K562 (cell line): ENCODE results near the gene TMSB4X. TPM values are rescaled to one million over a fixed set of nuclear protein-coding genes. Genes with fewer than 3 reads are reported as not detected.

ENCODE experiments used
- ATAC-seq: fragments of 200-7000 bp; cut with Tn5 transposase; 3 replicates; pipeline ENCODE4 v1.9.1; 2020; ENCODE audit warnings: moderate library complexity
- BruUV-seq: library from RNA; stranded (reverse); fragments of 400-500 nt; replicated peaks from 2 replicates; lab custom pipeline; 2021; lab: Mats Ljungman, UMichigan
- CTCF ChIA-PET: fragments of 300-600 bp; formaldehyde crosslinking; extraction: SDS; loops from one replicate; lab custom pipeline; 2021; ENCODE audit warnings: low intra/inter-chr PET ratio; lab: Yijun Ruan, JAX
- POLR2A ChIA-PET: fragments of 300-600, 350-650 bp; sonication (Branson Sonifier 250); formaldehyde crosslinking; extraction: SDS; loops from one replicate; lab custom pipeline; 2021; ENCODE audit warnings: antibody characterized with exemption, inconsistent platforms; lab: Yijun Ruan, JAX
- DNase-seq, 4 experiments: peaks; one replicate each; pipeline versions ENCODE4 v3.0.0 to v3.0.0-alpha.2; 2011 to 2018; ENCODE audit warnings: low spot score in 3 of 4, mixed read lengths in 3 of 4; ENCODE audit errors: extremely low read depth in 1 of 4
- FAIRE-seq: peaks from 2 replicates; lab custom pipeline; 2011; peaks lifted over from hg19 to GRCh38; lab: Jason Lieb, UNC
- H2AFZ ChIP-seq: 2 replicates; pipeline ENCODE4 v1.6.0; 2011; ENCODE audit warnings: low read depth, low read length, control low read depth, inconsistent platforms
- H3K27ac ChIP-seq: fragments of 200-600 bp; 3 replicates; pipeline ENCODE4 v1.8.0; 2011; ENCODE audit warnings: low read depth, mild to moderate bottlenecking, control low read depth, inconsistent platforms, low read length, moderate library complexity, mixed read lengths; ENCODE audit errors: extremely low read depth
- H3K27me3 ChIP-seq, 2 experiments: fragments of 300-600 bp in 1 of 2; 2 replicates in 1 of 2; 3 replicates in 1 of 2; pipeline versions ENCODE4 v1.6.0 to v1.8.0; 2011; ENCODE audit warnings: inconsistent platforms in 2 of 2, low read length in 2 of 2, mild to moderate bottlenecking in 1 of 2, mixed read lengths in 1 of 2, moderate library complexity in 1 of 2; ENCODE audit not compliant: control insufficient read depth in 2 of 2, insufficient read depth in 2 of 2
- H3K36me3 ChIP-seq: fragments of 300-600 bp; 3 replicates; pipeline ENCODE4 v1.8.0; 2011; ENCODE audit warnings: mild to moderate bottlenecking, low read length, inconsistent platforms; ENCODE audit not compliant: control insufficient read depth, insufficient read depth
- H3K4me1 ChIP-seq, 2 experiments: fragments of 200-600 bp in 1 of 2; replicated peaks in 1 of 2; 2 replicates in 1 of 2; 3 replicates in 1 of 2; pipeline versions ENCODE4 v1.5.1 to v1.8.0; 2011; ENCODE audit warnings: inconsistent platforms in 2 of 2, low read length in 2 of 2, mild to moderate bottlenecking in 1 of 2, mixed read lengths in 1 of 2, moderate library complexity in 1 of 2; ENCODE audit not compliant: control insufficient read depth in 2 of 2, insufficient read depth in 2 of 2
- H3K4me2 ChIP-seq: 2 replicates; pipeline ENCODE4 v1.6.1; 2011; ENCODE audit warnings: low read length, control low read depth, inconsistent platforms, mixed read lengths; ENCODE audit not compliant: insufficient read depth
- H3K4me3 ChIP-seq: fragments of 200-600 bp; sonication (generic), shearing (Covaris generic); 2 replicates; pipeline ENCODE4 v1.5.1; 2016; ENCODE audit warnings: control low read depth, inconsistent platforms
- H3K79me2 ChIP-seq: fragments of 200-600 bp; 3 replicates; pipeline ENCODE4 v1.8.0; 2011; ENCODE audit warnings: low read length, inconsistent platforms; ENCODE audit not compliant: control insufficient read depth, insufficient read depth
- H3K9ac ChIP-seq, 2 experiments: 2 replicates each; pipeline versions ENCODE4 v1.6.0 to v1.6.1; 2011; ENCODE audit warnings: low read depth in 2 of 2, low read length in 2 of 2, control low read depth in 1 of 2, inconsistent platforms in 1 of 2, mild to moderate bottlenecking in 1 of 2, mixed read lengths in 1 of 2; ENCODE audit not compliant: insufficient read depth in 1 of 2
- H3K9me1 ChIP-seq: one replicate; pipeline ENCODE4 v1.6.0; 2011; ENCODE audit warnings: inconsistent platforms, mild to moderate bottlenecking, low read length, moderate library complexity; ENCODE audit not compliant: control insufficient read depth, insufficient read depth
- H3K9me3 ChIP-seq: replicated peaks from 2 replicates; pipeline ENCODE4 v1.5.1; 2011; ENCODE audit warnings: low read depth, low read length, inconsistent platforms; ENCODE audit not compliant: control insufficient read depth, insufficient read depth
- H4K20me1 ChIP-seq: replicated peaks from 2 replicates; pipeline ENCODE4 v1.6.1; 2011; ENCODE audit warnings: low read length, inconsistent platforms, mixed read lengths; ENCODE audit not compliant: control insufficient read depth, insufficient read depth
- ATF2 ChIP-seq: sonication (generic); formaldehyde crosslinking; IDR thresholded peaks from 2 replicates; pipeline ENCODE4 v1.8.1; 2022; ENCODE audit warnings: missing genetic modification reagents
- FOSL1 ChIP-seq: fragments of 200-800 bp; sonication (Bioruptor generic); conservative IDR thresholded peaks from 2 replicates; pipeline ENCODE4 v1.6.1; 2016; ENCODE audit warnings: missing genetic modification characterization, missing compliant biosample characterization
- GMEB1 ChIP-seq: fragments of 250-450 bp; sonication (Bioruptor Pico); IDR thresholded peaks from 2 replicates; pipeline ENCODE4 v1.4.0; 2020; ENCODE audit warnings: mild to moderate bottlenecking
- GTF2F1 ChIP-seq: IDR thresholded peaks from 2 replicates; pipeline ENCODE4 v1.6.1; 2011; ENCODE audit warnings: low read depth, low read length, improper control_type of control experiment
- HMG20A ChIP-seq: fragments of 450-650 bp; formaldehyde crosslinking; conservative IDR thresholded peaks from 2 replicates; pipeline ENCODE4 v1.4.0; 2020; ENCODE audit warnings: mild to moderate bottlenecking, mixed read lengths
- NFRKB ChIP-seq: fragments of 450-650 bp; IDR thresholded peaks from 2 replicates; pipeline ENCODE4 v1.6.1; 2016; ENCODE audit warnings: low read depth
- SREBF1 ChIP-seq: fragments of 150-350 bp; IDR thresholded peaks from 2 replicates; pipeline ENCODE4 v1.6.1; 2014; ENCODE audit warnings: antibody characterized with exemption, low read depth, low read length, borderline replicate concordance
- SRSF3 ChIP-seq: fragments of 200-400 bp; formaldehyde crosslinking; IDR thresholded peaks from 2 replicates; pipeline ENCODE4 v1.6.1; 2016; ENCODE audit warnings: mild to moderate bottlenecking, low read length, moderate library complexity; ENCODE audit not compliant: insufficient read depth
- ZSCAN29 ChIP-seq: fragments of 450-650 bp; IDR thresholded peaks from 2 replicates; pipeline ENCODE4 v1.6.1; 2017
- WGBS: fragments of 100-300 bp; shearing (Covaris generic); methylation state at CpG from one replicate; pipeline ENCODE4 v1.1.6; 2016; ENCODE audit warnings: low coverage, mixed read lengths; ENCODE audit not compliant: insufficient coverage; ENCODE audit errors: missing lambda C conversion rate; 5-methylcytosine and 5-hydroxymethylcytosine counted together
- in situ Hi-C: fragments of 300-500 bp; cut with MboI; formaldehyde crosslinking; loops from 4 replicates; pipeline ENCODE4 v1.15.0; 2018; ENCODE audit warnings: inconsistent platforms, mixed read lengths
- intact Hi-C: fragments of 100-400 bp; cut with micrococcal nuclease; formaldehyde crosslinking; loops from 2 replicates; pipeline ENCODE4 v1.14.2; 2022
- polyA plus RNA-seq, 8 experiments: library from polyadenylated mRNA; depleted of rRNA in 4 of 8; stranded (reverse) in 5 of 8; unstranded in 3 of 8; fragments of >200 nt; fragmentation: Nextera tagmentation in 2 of 8; fragmentation: Illumina TruSeq in 1 of 8; extraction: Ambion mirVana in 2 of 8; extraction: Trizol in 1 of 8; gene quantifications; 2 replicates each; pipeline versions ENCODE4 v1.2.1 to v1.2.3, GENCODE V29; 2011 to 2014; ENCODE audit warnings: inconsistent platforms in 1 of 8, missing spikeins in 1 of 8
- total RNA-seq, 7 experiments: library from RNA; depleted of rRNA in 6 of 7; stranded (reverse); fragments of >200 nt in 6 of 7; fragmentation: Illumina TruSeq in 2 of 7; extraction: Trizol in 2 of 7; gene quantifications; 2 replicates each; pipeline versions ENCODE4 v1.2.1 to v1.2.3, GENCODE V29; 2011 to 2021; ENCODE audit warnings: low replicate concordance in 1 of 7
- TF ChIP-seq, protein P1 (sequence below), 2 experiments: fragments of 450-650 bp in 1 of 2; sonication (generic) in 1 of 2; formaldehyde crosslinking; conservative IDR thresholded peaks; 2 replicates each; pipeline versions ENCODE4 v1.4.0 to v1.8.1; 2020 to 2022; ENCODE audit warnings: mild to moderate bottlenecking in 1 of 2, missing genetic modification reagents in 1 of 2
- TF ChIP-seq, protein P2 (sequence below): fragments of 250-450 bp; sonication (Bioruptor Pico); IDR thresholded peaks from 2 replicates; pipeline ENCODE4 v1.5.0; 2021; ENCODE audit warnings: mild to moderate bottlenecking, moderate library complexity
- TF ChIP-seq, protein P3 (sequence below): fragments of 200-800 bp; sonication (Bioruptor generic); IDR thresholded peaks from 2 replicates; pipeline ENCODE4 v1.6.1; 2017; ENCODE audit warnings: missing genetic modification characterization, missing compliant biosample characterization
- TF ChIP-seq, protein P4 (sequence below): fragments of 450-650 bp; IDR thresholded peaks from 2 replicates; pipeline ENCODE4 v1.6.1; 2016; ENCODE audit warnings: low read depth, mild to moderate bottlenecking, moderate library complexity

The TMSB4X gene
- total and polyA plus RNA-seq, 9 of the 15 experiments (the other 6 are each of a cell fraction or from before 2014, with no cell fraction given): 1,035 to 2,035 (median 1,529) TPM

DNA sequence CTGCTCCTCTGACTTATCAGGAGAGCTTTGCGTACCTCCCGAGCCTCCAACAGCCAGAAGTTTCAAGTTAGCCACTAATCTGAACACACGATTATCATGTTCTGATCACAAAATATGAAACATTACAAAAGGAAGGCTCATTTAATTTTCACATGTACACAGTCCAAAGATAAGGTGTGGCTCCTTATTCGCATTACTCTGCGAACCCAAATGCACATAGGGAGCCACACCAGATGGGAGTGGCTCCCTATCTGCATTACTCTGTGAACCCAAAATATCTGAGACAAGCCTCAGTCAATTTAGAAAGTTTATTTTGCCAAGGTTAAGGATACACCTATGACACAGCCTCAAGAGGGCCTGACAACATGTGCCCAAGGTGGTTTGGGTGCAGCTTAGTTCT lies 40.1 kb upstream of the TMSB4X start:
- 51% methylated on average over 4 of the region's 5 CpGs for WGBS
- no peak for FAIRE-seq
- BruUV-seq: no TSS peak
- TF ChIP-seq FOSL1 (no peak), SREBF1 (no peak), GTF2F1 (no peak), GMEB1 (CRISPR knock-in tag) (no peak), SRSF3 (no peak), NFRKB (no peak), ATF2 (CRISPR knock-in tag) (no peak), ZSCAN29 (no peak), HMG20A (CRISPR knock-in tag) (no peak)
- TF ChIP-seq, protein P1, sequence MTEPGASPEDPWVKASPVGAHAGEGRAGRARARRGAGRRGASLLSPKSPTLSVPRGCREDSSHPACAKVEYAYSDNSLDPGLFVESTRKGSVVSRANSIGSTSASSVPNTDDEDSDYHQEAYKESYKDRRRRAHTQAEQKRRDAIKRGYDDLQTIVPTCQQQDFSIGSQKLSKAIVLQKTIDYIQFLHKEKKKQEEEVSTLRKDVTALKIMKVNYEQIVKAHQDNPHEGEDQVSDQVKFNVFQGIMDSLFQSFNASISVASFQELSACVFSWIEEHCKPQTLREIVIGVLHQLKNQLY (CRISPR knock-in tag; conservative IDR thresholded peaks at IDR 0.05): no peak
- TF ChIP-seq, protein P2, sequence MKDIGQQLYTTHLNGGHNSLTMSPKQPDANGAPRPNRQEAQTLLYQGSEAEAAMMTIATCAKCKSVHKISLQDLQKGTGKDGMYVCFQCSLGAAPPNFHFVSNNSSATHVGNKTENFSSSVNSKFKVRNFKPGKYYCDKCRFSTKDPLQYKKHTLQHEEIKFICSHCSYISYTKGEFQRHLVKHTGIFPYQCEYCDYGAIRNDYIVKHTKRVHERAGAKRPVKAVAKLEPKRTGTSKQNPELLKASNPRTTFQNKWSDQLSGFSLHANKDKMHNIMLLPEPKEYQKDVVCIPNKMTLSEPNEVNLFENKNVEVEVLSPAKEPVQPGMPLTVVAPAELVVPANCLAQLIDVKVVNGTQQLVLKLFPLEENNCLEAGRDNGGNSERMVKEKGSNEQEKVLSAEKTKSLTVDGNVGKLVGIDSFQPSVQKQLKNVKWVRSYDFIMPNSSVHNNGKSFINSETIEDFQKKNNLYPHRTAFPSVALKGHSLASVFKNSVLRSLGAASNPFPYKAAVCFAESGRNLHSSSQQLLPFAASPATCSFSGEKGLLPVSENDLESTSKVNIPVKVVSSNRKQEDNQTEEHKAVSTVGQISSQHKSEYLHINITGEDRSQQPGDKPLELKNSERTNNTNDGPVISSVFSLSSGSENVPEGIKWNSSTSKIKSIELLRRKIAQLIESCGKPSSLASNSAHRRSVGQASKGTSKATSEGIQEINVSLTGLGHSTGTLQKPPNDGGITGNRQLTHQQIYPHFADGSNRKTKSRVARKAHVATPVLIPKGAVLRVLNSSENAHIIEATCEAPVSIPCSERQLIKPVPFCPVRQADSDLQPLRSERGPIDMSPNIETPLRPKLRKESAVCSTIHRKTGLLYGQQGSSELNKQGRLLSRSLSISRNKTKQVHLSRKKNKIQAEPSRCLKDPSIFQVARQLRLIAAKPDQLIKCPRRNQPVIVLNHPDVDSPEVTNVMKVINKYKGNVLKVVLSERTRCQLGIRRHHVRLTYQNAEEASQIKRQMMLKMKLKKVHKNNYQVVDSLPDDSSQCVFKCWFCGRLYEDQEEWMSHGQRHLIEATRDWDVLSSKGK (CRISPR knock-in tag): no peak
- TF ChIP-seq, protein P3, sequence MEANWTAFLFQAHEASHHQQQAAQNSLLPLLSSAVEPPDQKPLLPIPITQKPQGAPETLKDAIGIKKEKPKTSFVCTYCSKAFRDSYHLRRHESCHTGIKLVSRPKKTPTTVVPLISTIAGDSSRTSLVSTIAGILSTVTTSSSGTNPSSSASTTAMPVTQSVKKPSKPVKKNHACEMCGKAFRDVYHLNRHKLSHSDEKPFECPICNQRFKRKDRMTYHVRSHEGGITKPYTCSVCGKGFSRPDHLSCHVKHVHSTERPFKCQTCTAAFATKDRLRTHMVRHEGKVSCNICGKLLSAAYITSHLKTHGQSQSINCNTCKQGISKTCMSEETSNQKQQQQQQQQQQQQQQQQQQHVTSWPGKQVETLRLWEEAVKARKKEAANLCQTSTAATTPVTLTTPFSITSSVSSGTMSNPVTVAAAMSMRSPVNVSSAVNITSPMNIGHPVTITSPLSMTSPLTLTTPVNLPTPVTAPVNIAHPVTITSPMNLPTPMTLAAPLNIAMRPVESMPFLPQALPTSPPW (CRISPR knock-in tag): no peak
- TF ChIP-seq, protein P4, sequence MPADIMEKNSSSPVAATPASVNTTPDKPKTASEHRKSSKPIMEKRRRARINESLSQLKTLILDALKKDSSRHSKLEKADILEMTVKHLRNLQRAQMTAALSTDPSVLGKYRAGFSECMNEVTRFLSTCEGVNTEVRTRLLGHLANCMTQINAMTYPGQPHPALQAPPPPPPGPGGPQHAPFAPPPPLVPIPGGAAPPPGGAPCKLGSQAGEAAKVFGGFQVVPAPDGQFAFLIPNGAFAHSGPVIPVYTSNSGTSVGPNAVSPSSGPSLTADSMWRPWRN: no peak

More for the DNA sequence above, 40.1 kb upstream of the TMSB4X start:
- CTCF ChIA-PET: no interaction called here
- POLR2A ChIA-PET: no interaction called here
- in situ Hi-C loops (no loop called here), intact Hi-C loops (no loop called here)
- Histone ChIP-seq H2AFZ (no peak overlapping the region; the same call in 1 of the 2 replicates), H3K9me3 (no peaks in the 10 kb centered on the region), H4K20me1 (no peaks in the 10 kb centered on the region), H3K9ac (no peak overlapping the region), H3K4me2 (no peak overlapping the region), H3K27me3 (no peaks in the 10 kb centered on the region), H3K4me1 (no peaks in the 10 kb centered on the region; a peak in 2 of 5 replicates), H3K79me2 (no peaks in the 10 kb centered on the region), H3K36me3 (no peaks in the 10 kb centered on the region), H3K9me1 (no peaks in the 10 kb centered on the region), H3K4me3 (no peak overlapping the region), H3K27ac (no peak overlapping the region)
- DNase-seq (no peak), ATAC-seq (no peak)
